Breast epithelium (tissue), 3 donors: ENCODE results near the gene PLPP2.

Experiments
- CTCF ChIP-seq, 3 donors: fragments of 450-650 bp; IDR thresholded peaks; one replicate each; pipeline ENCODE4 v1.5.1; 2016 to 2017; ENCODE audit warnings: antibody characterized with exemption in 3 of 3, mild to moderate bottlenecking in 3 of 3, moderate library complexity in 3 of 3
- POLR2A ChIP-seq: fragments of 450-650 bp; IDR thresholded peaks from one replicate; pipeline ENCODE4 v1.6.1; 2016; ENCODE audit warnings: antibody characterized with exemption, mild to moderate bottlenecking, moderate library complexity

- no peak for TF ChIP-seq CTCF (IDR thresholded peaks at IDR 0.05)
- TF ChIP-seq POLR2A, result no peak
These were observed 14.1 kb downstream of the PLPP2 start for GRCh38 chr19:277131-277530.
